Heart right ventricle (tissue), 16 donors: ENCODE measurements around the gene CLEC4G. TPM values are rescaled to one million over a fixed set of nuclear protein-coding genes. Genes with fewer than 3 reads are reported as not detected.

Experiments
- ATAC-seq, 8 donors: fragments of 200-7000 bp; cut with Tn5 transposase; one replicate each; pipeline ENCODE4 v1.9.1; 2020; ENCODE audit warnings: mild to moderate bottlenecking in 8 of 8, moderate library complexity in 8 of 8, moderate number of reproducible peaks in 1 of 8
- DNase-seq, 2 donors: peaks; one replicate each; pipeline ENCODE4 v3.0.0-alpha.2; 2020
- H3K27ac ChIP-seq, 10 donors: fragments of 200-600 bp; sonication (generic) in 2 of 10; one replicate each; pipeline versions ENCODE4 v1.5.0 to v1.8.0; 2020 to 2022; ENCODE audit warnings: mild to moderate bottlenecking in 3 of 10
- H3K27me3 ChIP-seq, 7 donors: fragments of 200-600 bp; one replicate each; pipeline ENCODE4 v1.8.0; 2021 to 2022; ENCODE audit warnings: mild to moderate bottlenecking in 2 of 7
- H3K36me3 ChIP-seq, 9 donors: fragments of 200-600 bp; sonication (generic) in 1 of 9; one replicate each; pipeline versions ENCODE4 v1.5.0 to v1.8.0; 2020 to 2022; ENCODE audit warnings: mild to moderate bottlenecking in 2 of 9
- H3K4me1 ChIP-seq, 9 donors: fragments of 200-600 bp; sonication (generic) in 1 of 9; one replicate each; pipeline versions ENCODE4 v1.5.0 to v1.8.0; 2020 to 2022; ENCODE audit warnings: mild to moderate bottlenecking in 4 of 9
- H3K4me3 ChIP-seq, 10 donors: fragments of 200-600 bp; sonication (generic) in 2 of 10; one replicate each; pipeline versions ENCODE4 v1.5.0 to v1.8.0; 2020 to 2022; ENCODE audit warnings: mild to moderate bottlenecking in 7 of 10, moderate library complexity in 2 of 10
- H3K9me3 ChIP-seq, 11 donors: fragments of 200-600 bp in 10 of 11; sonication (generic) in 2 of 11; one replicate each; pipeline versions ENCODE4 v1.5.0 to v1.8.0; 2013 to 2022; ENCODE audit warnings: mild to moderate bottlenecking in 2 of 11, control low read depth in 1 of 11, moderate library complexity in 1 of 11
- WGBS, 2 donors: extraction: QIAGEN DNeasy Blood & Tissue Kit; methylation state at CpG; one replicate each; pipeline ENCODE4 v1.1.7; 2013; ENCODE audit warnings: inconsistent platforms in 1 of 2; 5-methylcytosine and 5-hydroxymethylcytosine counted together
- intact Hi-C, 10 donors: fragments of 100-400 bp; cut with DNase I; formaldehyde crosslinking; loops; one replicate each; pipeline versions ENCODE4 v1.11.1 to v1.14.2; 2022
- polyA plus RNA-seq, 2 donors: library from polyadenylated mRNA; stranded (reverse); fragments of 200-250 nt; gene quantifications; one replicate each; pipeline ENCODE4 v1.2.3, GENCODE V29; 2013
- total RNA-seq, 10 donors: library from RNA; stranded (reverse); fragmentation: NEBNext Ultra II Directional in 3 of 10; extraction: Animal tissue kit (Norgen Biotek cat#: 25700) in 3 of 10; gene quantifications; one replicate each; pipeline versions ENCODE4 v1.2.1 to v1.2.4, GENCODE V29; 2021 to 2023
- TF ChIP-seq, protein P1 (sequence below), 9 donors: fragments of 200-600 bp; sonication (generic) in 2 of 9; IDR thresholded peaks; one replicate each; pipeline versions ENCODE4 v1.5.0 to v1.8.0; 2021 to 2022; ENCODE audit warnings: antibody characterized with exemption in 9 of 9, mild to moderate bottlenecking in 5 of 9, moderate library complexity in 1 of 9
- donor health status: Arrhythmogenic right ventricular cardiomyopathy.
- donor health status: ischemic (EF 13 %, LVEDD 7.1; RV severe dilation, severe dysfunction).
- donor health status: healthy with polysubstance abuse.
- donor health status: DM: no; HTN: yes; CAD: no.
- donor health status: DM: no; HTN: no; CAD: no.
- donor health status: ischemic (EF 25% LVEDD 6.9; RV normal size, moderate dysfunction).
- donor health status: ischemic (EF 25% LVEDD 5.7; RV mildly dilated, moderate dysfunction).
- donor health status: healthy.
- donor health status: DM: yes; HTN: yes; CAD: no.
- donor health status: Ischemic cardiomyopathy.
- donor health status: ischemic (EF 35%, LVEDD 5.7; RV mildly dilated, moderate dysfunction).
- donor health status: nonischemic (EF 11% LVEDD 7.7; RV severe dilation, severe dysfunction).
- donor health status: DM: yes; HTN: yes; CAD: no.
- donor health status: PGD.
- donor health status: ischemic (EF 29% LVEDD 5.4; RV normal size, mild dysfunction).
- donor health status: nonischemic (EF 23%, LVEDD 6.1; RV moderate dilation, normal function).

CLEC4G gene
- total and polyA plus RNA-seq, 12 donors: 0.20 to 4.2 (median 0.73) TPM; not detected in 3

DNA sequence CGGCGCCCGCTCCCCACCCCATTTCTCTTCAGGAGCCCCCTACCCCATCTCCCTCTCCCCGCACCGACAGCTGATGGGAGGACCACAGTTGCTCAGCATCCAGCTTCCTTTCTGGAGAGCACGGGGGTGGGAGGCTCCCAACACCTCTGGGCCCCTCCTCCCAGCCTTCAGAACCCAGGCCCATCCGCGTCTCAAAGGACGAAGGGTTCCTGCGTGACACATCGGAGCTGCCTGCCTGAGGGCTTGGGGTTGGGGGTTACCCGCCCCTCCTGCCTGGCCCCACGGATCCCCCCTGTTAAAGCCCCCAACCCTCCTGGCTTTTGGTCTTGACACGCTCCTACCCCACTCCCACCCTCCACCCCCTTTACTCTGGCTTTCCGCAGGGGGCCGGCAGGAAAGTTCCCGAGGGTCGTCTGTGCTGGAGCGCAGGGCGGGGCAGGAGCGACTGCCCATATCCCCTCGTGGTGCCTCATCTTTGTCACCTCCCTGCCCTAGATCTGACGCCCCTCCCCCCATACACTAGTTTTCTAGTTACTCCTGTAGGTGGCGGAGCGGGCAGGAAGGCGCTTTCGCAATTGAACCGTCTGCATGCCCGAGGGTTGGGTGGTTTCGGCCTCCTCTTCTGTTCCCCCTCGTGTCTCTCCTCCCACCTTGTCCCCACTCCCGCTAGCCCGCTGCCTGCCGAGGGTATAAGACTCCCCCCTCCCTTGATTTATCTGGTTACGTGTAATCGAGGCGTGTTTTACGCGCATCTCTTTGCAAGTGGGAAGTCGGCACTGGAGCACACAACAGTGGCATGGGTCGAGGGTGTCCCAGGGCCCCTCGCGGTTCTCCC lies 50.4 kb downstream of the CLEC4G start:
- TF ChIP-seq, protein P1, sequence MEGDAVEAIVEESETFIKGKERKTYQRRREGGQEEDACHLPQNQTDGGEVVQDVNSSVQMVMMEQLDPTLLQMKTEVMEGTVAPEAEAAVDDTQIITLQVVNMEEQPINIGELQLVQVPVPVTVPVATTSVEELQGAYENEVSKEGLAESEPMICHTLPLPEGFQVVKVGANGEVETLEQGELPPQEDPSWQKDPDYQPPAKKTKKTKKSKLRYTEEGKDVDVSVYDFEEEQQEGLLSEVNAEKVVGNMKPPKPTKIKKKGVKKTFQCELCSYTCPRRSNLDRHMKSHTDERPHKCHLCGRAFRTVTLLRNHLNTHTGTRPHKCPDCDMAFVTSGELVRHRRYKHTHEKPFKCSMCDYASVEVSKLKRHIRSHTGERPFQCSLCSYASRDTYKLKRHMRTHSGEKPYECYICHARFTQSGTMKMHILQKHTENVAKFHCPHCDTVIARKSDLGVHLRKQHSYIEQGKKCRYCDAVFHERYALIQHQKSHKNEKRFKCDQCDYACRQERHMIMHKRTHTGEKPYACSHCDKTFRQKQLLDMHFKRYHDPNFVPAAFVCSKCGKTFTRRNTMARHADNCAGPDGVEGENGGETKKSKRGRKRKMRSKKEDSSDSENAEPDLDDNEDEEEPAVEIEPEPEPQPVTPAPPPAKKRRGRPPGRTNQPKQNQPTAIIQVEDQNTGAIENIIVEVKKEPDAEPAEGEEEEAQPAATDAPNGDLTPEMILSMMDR (IDR thresholded peaks at IDR 0.05): peak; percentile 4 to 65 (median 37)
- peak overlapping the region in 9 of 10 donors; percentile 81 to 99 (median 90) for H3K27ac ChIP-seq
- peaks cover 0 to 35% (median 6%) of the 10 kb centered on the region in 9 donors for H3K36me3 ChIP-seq
- ATAC-seq (peak; percentile 63 to 86 (median 70)), DNase-seq (peak; percentile 67 to 83)
- H3K27me3 ChIP-seq: peaks cover 0 to 21% (median 15%) of the 10 kb centered on the region in 7 donors
- H3K4me1 ChIP-seq: peaks cover 0 to 32% (median 13%) of the 10 kb centered on the region in 9 donors
- 3 to 6% methylated on average over 43 of the region's 43 CpGs for WGBS, 2 donors
- intact Hi-C loops: loop anchor here in 7 of 10 donors (2.0 to 10.0 kb wide), 10 partner anchors 29 to 329 kb away; no protein-coding TSS in a partner anchor
- peak overlapping the region; percentile 94 to 100 (median 100) for H3K4me3 ChIP-seq
- H3K9me3 ChIP-seq: no peaks in the 10 kb centered on the region

DNA sequence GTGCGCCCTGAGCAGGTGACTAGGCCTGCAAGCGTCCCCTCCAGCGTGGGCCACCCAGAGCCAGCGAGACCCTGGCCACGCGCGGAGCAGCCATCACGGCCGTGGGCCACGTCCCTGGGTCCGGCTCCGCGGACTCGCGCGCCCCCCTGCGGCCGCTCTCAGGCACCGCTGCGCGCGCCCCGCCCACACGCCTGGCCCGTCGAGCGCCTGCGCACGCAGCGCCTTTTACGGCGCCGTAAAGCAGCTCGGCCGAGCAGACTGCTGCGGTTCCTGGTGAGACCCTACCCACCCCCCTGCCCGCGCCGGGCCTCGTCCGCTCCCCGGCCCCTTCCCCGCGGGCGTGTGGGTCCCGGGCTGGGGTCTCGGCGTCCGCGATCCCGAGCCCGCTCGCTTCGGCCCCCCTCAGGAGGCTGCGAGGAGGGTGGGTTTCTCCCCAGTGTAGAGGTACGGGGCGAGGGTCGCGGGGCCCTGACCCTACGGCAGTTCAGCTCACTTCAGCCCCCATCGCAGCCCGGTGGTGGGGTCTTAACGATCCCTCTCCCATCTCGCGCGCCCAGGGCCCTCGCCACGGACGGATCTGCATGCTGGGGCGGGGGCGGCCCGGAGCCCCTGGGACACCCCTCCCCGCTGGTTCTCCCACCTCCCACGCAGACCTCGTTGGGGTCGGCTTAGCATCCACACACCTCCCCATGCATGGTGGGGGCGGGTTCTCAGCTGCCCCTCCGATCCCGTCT lies 51.1 kb downstream of the CLEC4G start, which contains the start of gene TRAPPC5:
Gene TRAPPC5, plus strand, starts transcription at position 228 of the 734 bp plus-strand sequence. CDS start 1,421 bp downstream, outside the sequence.
- DNase-seq (peak; percentile 84 to 90), ATAC-seq (peak; percentile 87 to 93 (median 88))
- Histone ChIP-seq H3K27ac (peak within 1 kb of the TSS; percentile 33 to 99 (median 90)), H3K4me3 (peak within 1 kb of the TSS; percentile 94 to 100 (median 100)), H3K9me3 (no peaks in the 10 kb centered on the region), H3K36me3 (peaks cover 0 to 35% (median 6%) of the 10 kb centered on the region in 9 donors), H3K4me1 (peaks cover 0 to 37% (median 13%) of the 10 kb centered on the region in 9 donors), H3K27me3 (peaks cover 0 to 27% (median 15%) of the 10 kb centered on the region in 7 donors)
- 0% methylated on average over 74 to 79 of the region's 79 CpGs for WGBS, 2 donors
- intact Hi-C loops: loop anchor here in 7 of 10 donors (1.0 to 10.0 kb wide), 12 partner anchors 28 to 328 kb away; no protein-coding TSS in a partner anchor
- TF ChIP-seq, protein P1 (IDR thresholded peaks at IDR 0.05): peak; percentile 86 to 100 (median 98)

DNA sequence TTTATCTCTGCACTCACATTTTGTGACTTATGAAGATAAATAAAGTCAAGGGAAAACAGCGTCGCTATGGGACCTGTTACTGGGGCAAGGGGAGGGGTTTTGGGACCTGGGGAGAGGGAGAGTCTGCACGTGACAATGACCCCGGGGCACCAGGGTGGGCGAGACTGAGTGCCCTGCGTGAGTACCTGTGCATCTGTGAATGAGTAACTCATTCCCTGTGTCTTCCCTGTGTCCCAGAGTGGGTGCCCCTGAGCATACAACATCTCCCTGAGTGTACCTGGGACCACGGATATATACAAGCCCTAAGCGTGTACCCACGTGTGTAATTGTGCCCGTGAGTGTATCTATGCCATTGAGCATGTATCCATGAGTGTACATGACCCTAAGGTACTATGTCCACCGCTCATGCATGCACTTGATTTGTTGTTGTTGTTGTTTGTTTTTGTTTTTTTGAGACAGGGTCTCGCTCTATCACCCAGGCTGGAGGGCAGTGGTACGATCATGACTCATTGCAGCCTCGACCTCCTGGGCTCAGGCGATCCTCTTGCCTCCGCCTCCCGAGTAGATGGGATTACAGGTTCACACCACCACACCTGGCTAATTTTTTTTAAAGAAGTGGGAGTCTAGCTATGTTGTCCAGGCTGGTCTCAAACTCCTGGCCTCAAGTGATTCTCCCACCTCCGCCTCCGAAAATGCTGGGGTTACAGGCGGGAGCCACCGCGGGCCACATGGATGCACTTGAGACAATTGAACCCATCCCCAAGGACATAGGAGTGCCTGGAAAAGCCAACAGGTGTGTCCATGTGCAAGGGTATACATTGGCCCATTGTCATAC lies 51.9 kb downstream of the CLEC4G start:
- intact Hi-C loops: loop anchor here (1.0 to 10.0 kb wide), 14 partner anchors 27 to 575 kb away; no protein-coding TSS in a partner anchor
- Histone ChIP-seq H3K9me3 (no peaks in the 10 kb centered on the region), H3K4me3 (peak overlapping the region in 9 of 10 donors; percentile 94 to 100 (median 100)), H3K36me3 (peaks cover 0 to 31% (median 6%) of the 10 kb centered on the region in 9 donors), H3K27me3 (peaks cover 0 to 32% (median 15%) of the 10 kb centered on the region in 7 donors), H3K27ac (peak overlapping the region in 1 of 10 donors; percentile 99), H3K4me1 (peaks cover 0 to 39% (median 13%) of the 10 kb centered on the region in 9 donors)
- ATAC-seq: peak in 1 of 8 donors; percentile 6
- no peak for DNase-seq
- WGBS, 2 donors: 48 to 54% methylated on average over 22 of the region's 22 CpGs
- TF ChIP-seq, protein P1 (IDR thresholded peaks at IDR 0.05): no peak
